GM06990 (cell line): ENCODE data around the gene CACNB4.
"Not testable (repeated sequence)": the region's sequence is repeated elsewhere in the genome, so short reads cannot be mapped to it uniquely, and the experiment has no call there.

Experiments used
- DNase-seq: peaks from one replicate; pipeline ENCODE4 v3.0.0-alpha.2; 2011; ENCODE audit not compliant: insufficient read length; ENCODE audit errors: extremely low read depth
- H3K27me3 ChIP-seq: replicated peaks from 2 replicates; pipeline ENCODE4 v1.6.0; 2011; ENCODE audit warnings: low read length; ENCODE audit not compliant: control insufficient read depth, insufficient read depth
- H3K36me3 ChIP-seq: 2 replicates; pipeline ENCODE4 v1.5.1; 2011; ENCODE audit warnings: low read length; ENCODE audit not compliant: control insufficient read depth, insufficient read depth
- H3K4me3 ChIP-seq: replicated peaks from 2 replicates; pipeline ENCODE4 v1.5.1; 2011; ENCODE audit warnings: low read depth, mild to moderate bottlenecking, control low read depth, low read length
- CTCF ChIP-seq: IDR thresholded peaks from 2 replicates; pipeline ENCODE4 v1.5.1; 2011; ENCODE audit warnings: low read length, control low read depth, mild to moderate bottlenecking, inconsistent platforms; ENCODE audit not compliant: insufficient read depth, poor library complexity, severe bottlenecking

The CACNB4 gene

GRCh38 chr2:152095146-152095545 lies 3.7 kb downstream of the CACNB4 start:
- no peaks in the 10 kb centered on the region for H3K27me3 ChIP-seq

GRCh38 chr2:152094014-152094413 lies 4.8 kb downstream of the CACNB4 start:
- Histone ChIP-seq H3K4me3 (no peak overlapping the region), H3K27me3 (no peaks in the 10 kb centered on the region), H3K36me3 (no peaks in the 10 kb centered on the region; the same call in 1 of the 2 replicates)
- DNase-seq = no peak
- TF ChIP-seq CTCF = no peak

More at GRCh38 chr2:152095146-152095545, 3.7 kb downstream of the CACNB4 start:
- no peaks in the 10 kb centered on the region for H3K36me3 ChIP-seq
- H3K4me3 ChIP-seq = no peak overlapping the region
- no peak for DNase-seq
- no peak for TF ChIP-seq CTCF

DNA sequence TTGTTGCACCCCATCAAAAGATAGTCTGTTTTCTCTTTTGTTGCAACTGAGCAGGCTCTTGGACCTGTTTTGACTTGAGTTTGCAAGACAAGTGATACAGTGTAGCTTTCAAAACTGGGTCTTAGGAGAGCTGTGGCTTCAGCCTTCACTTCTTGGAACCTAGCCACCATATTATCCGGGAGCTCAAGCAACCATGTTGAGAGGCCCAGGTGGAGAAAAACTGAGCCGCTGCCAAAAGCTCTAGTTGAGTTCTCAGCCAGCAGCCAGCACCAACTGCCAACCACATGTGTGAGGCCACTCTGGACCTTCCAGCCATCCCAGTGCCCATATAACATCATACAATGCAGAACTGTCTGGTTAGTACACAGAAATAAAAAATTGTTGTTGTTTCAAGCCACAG lies 5.4 kb downstream of the CACNB4 start:
- no peak for DNase-seq
- no peaks in the 10 kb centered on the region for H3K27me3 ChIP-seq
- TF ChIP-seq CTCF = no peak
- no peak overlapping the region for H3K4me3 ChIP-seq
- no peaks in the 10 kb centered on the region; the same call in 1 of the 2 replicates for H3K36me3 ChIP-seq

- DNase-seq = no peak
- Histone ChIP-seq H3K36me3 (no peaks in the 10 kb centered on the region; the same call in 1 of the 2 replicates), H3K27me3 (no peaks in the 10 kb centered on the region), H3K4me3 (no peak overlapping the region)
- no peak for TF ChIP-seq CTCF
These were observed 6.7 kb downstream of the CACNB4 start for GRCh38 chr2:152092095-152092494.

DNA sequence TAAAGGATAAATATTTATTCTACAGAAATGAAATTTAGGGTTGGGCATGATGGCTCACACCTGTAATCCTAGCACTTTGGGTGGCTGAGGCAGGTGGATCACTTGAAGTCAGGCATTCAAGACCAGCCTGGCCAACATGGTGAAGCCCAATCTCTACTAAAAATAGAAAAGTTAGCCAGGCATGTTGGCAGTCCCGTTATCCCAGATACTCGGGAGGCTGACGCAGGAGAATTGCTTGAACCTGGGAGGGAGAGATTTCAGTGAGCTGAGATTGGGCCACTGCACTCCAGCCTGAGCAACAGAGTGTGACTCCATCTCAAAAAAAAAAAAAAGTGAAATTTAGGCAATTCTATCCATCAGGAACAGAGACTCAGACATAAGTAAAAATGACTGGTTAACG lies 8.1 kb downstream of the CACNB4 start:
- H3K27me3 ChIP-seq = not testable (repeated sequence)

GRCh38 chr2:152089238-152089637 lies 9.6 kb downstream of the CACNB4 start:
- TF ChIP-seq CTCF = no peak
- Histone ChIP-seq H3K36me3 (no peaks in the 10 kb centered on the region; the same call in 1 of the 2 replicates), H3K27me3 (no peaks in the 10 kb centered on the region), H3K4me3 (no peak overlapping the region)
- DNase-seq = no peak

More for the DNA sequence above, 8.1 kb downstream of the CACNB4 start:
- H3K4me3 ChIP-seq, DNase-seq, H3K36me3 ChIP-seq: not testable (repeated sequence)
